KOPT-K1 (cell line): ENCODE results near the gene POLR2L.
A peak's percentile ranks its signal among the peaks of the same experiment; 100 is the strongest.

ENCODE experiments used
- H3K27ac ChIP-seq: fragments of 200-600 bp; sonication (generic); 2 replicates; pipeline ENCODE4 v1.5.1; 2016; ENCODE audit warnings: antibody characterized with exemption, mild to moderate bottlenecking, low read depth, low read length; ENCODE audit not compliant: poor library complexity, severe bottlenecking
- H3K36me3 ChIP-seq: fragments of 200-600 bp; sonication (generic); 2 replicates; pipeline ENCODE4 v1.5.1; 2017; ENCODE audit warnings: antibody characterized with exemption, mild to moderate bottlenecking, low read length, moderate library complexity; ENCODE audit not compliant: insufficient read depth
- H3K9me3 ChIP-seq: fragments of 200-600 bp; sonication (generic); 2 replicates; pipeline ENCODE4 v1.5.1; 2017; ENCODE audit warnings: antibody characterized with exemption, low read length, mild to moderate bottlenecking; ENCODE audit not compliant: insufficient read depth, poor library complexity, severe bottlenecking

POLR2L gene

GRCh38 chr11:823441-824291, 18.7 kb downstream of the POLR2L start:
- H3K36me3 ChIP-seq: peaks cover 20% of the 10 kb centered on the region; the same call in 1 of the 2 replicates
- H3K9me3 ChIP-seq: no peaks in the 10 kb centered on the region
- no peak overlapping the region for H3K27ac ChIP-seq

- H3K9me3 ChIP-seq: no peaks in the 10 kb centered on the region
- H3K36me3 ChIP-seq: peaks cover 20% of the 10 kb centered on the region; the same call in 1 of the 2 replicates
- no peak overlapping the region for H3K27ac ChIP-seq
Measured at GRCh38 chr11:821512-822371, 20.6 kb downstream of the POLR2L start.

GRCh38 chr11:820655-821511, 21.4 kb downstream of the POLR2L start:
- Histone ChIP-seq H3K9me3 (no peaks in the 10 kb centered on the region), H3K27ac (peak overlapping the region; percentile 70), H3K36me3 (peaks cover 25% of the 10 kb centered on the region; the same call in 1 of the 2 replicates)

GRCh38 chr11:819943-820649, 22.2 kb downstream of the POLR2L start:
- no peaks in the 10 kb centered on the region for H3K9me3 ChIP-seq
- peaks cover 26% of the 10 kb centered on the region; the same call in 1 of the 2 replicates for H3K36me3 ChIP-seq
- peak overlapping the region; percentile 70 for H3K27ac ChIP-seq

- peaks cover 23% of the 10 kb centered on the region; the same call in 1 of the 2 replicates for H3K36me3 ChIP-seq
- H3K27ac ChIP-seq: peak overlapping the region; percentile 70
- no peaks in the 10 kb centered on the region for H3K9me3 ChIP-seq
Measured at GRCh38 chr11:819129-819931, 23.0 kb downstream of the POLR2L start.

- peaks cover 24% of the 10 kb centered on the region for H3K36me3 ChIP-seq
- H3K9me3 ChIP-seq: no peaks in the 10 kb centered on the region
- peak within 1 kb of the TSS; percentile 70 for H3K27ac ChIP-seq
Measured at GRCh38 chr11:818396-819128, 23.8 kb downstream of the POLR2L start, which contains the start of gene PNPLA2. Gene PNPLA2, plus strand, starts transcription at chr11:818914. Its CDS starts 805 bp downstream, at chr11:819719.

GRCh38 chr11:816433-816779, 25.9 kb downstream of the POLR2L start:
- Histone ChIP-seq H3K27ac (no peak overlapping the region), H3K9me3 (no peaks in the 10 kb centered on the region), H3K36me3 (peaks cover 46% of the 10 kb centered on the region)

- no peak overlapping the region for H3K27ac ChIP-seq
- H3K36me3 ChIP-seq: peaks cover 51% of the 10 kb centered on the region
- H3K9me3 ChIP-seq: no peaks in the 10 kb centered on the region
Measured at GRCh38 chr11:815675-816432, 26.5 kb downstream of the POLR2L start.

GRCh38 chr11:813456-814096, 28.8 kb downstream of the POLR2L start:
- H3K9me3 ChIP-seq: no peaks in the 10 kb centered on the region
- H3K27ac ChIP-seq: no peak overlapping the region
- H3K36me3 ChIP-seq: peaks cover 55% of the 10 kb centered on the region

- H3K27ac ChIP-seq: no peak overlapping the region
- no peaks in the 10 kb centered on the region for H3K9me3 ChIP-seq
- H3K36me3 ChIP-seq: peaks cover 55% of the 10 kb centered on the region
Measured at GRCh38 chr11:813072-813455, 29.3 kb downstream of the POLR2L start.

GRCh38 chr11:812390-812789, 29.9 kb downstream of the POLR2L start:
- peaks cover 55% of the 10 kb centered on the region for H3K36me3 ChIP-seq
- H3K27ac ChIP-seq: peak overlapping the region; percentile 97
- H3K9me3 ChIP-seq: no peaks in the 10 kb centered on the region
